Measurements from ENCODE around the gene LTBP1. TPM values are rescaled to one million over a fixed set of nuclear protein-coding genes. Genes with fewer than 3 reads are reported as not detected.

LTBP1 gene
- total RNA-seq, 2 experiments from 2014 or later, result 0.06 TPM; not detected in 1

DNA sequence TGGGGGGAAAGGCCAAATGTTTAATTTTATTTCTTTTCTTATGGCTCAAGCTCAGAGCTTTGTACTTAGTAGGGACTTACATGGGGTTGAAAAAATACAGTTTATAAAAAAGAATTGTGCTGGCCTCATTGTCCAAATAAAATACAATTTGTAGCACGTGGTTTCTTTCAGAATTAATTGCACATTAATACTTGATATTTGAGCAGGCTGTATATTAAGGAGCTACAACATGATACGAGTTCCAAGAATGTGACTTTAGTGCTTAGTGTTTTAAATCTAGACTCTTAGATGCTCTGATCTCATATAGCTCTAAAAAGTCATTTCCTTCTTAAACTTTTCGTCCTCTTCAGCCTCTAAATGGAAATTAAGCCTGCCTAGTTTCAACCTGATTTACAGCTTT, 483.3 kb downstream of the LTBP1 start:
- no peak for ATAC-seq (ENCODE audit: poor library complexity)
- no peak overlapping the region for H3K4me3 ChIP-seq (ENCODE audit: low read length)
- no peak for DNase-seq
- no peaks in the 10 kb centered on the region for H3K36me3 ChIP-seq (ENCODE audit: insufficient read depth, low read length)
- CTCF ChIA-PET, result no interaction called here
- Mint-ChIP-seq H3K4me1 (ENCODE audit: low read depth) (no peaks in the 10 kb centered on the region), H3K4me3 (no peak overlapping the region), H3K36me3 (ENCODE audit: low read depth) (no peaks in the 10 kb centered on the region), H3K9me3 (no peaks in the 10 kb centered on the region), H3K27me3 (peaks cover 5% of the 10 kb centered on the region), H3K27ac (no peak overlapping the region)
- TF ChIP-seq, protein P1, sequence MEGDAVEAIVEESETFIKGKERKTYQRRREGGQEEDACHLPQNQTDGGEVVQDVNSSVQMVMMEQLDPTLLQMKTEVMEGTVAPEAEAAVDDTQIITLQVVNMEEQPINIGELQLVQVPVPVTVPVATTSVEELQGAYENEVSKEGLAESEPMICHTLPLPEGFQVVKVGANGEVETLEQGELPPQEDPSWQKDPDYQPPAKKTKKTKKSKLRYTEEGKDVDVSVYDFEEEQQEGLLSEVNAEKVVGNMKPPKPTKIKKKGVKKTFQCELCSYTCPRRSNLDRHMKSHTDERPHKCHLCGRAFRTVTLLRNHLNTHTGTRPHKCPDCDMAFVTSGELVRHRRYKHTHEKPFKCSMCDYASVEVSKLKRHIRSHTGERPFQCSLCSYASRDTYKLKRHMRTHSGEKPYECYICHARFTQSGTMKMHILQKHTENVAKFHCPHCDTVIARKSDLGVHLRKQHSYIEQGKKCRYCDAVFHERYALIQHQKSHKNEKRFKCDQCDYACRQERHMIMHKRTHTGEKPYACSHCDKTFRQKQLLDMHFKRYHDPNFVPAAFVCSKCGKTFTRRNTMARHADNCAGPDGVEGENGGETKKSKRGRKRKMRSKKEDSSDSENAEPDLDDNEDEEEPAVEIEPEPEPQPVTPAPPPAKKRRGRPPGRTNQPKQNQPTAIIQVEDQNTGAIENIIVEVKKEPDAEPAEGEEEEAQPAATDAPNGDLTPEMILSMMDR (IDR thresholded peaks at IDR 0.05), result no peak
- H3K4me1 ChIP-seq (ENCODE audit: insufficient read depth, low read length), result no peaks in the 10 kb centered on the region
- H3K27me3 ChIP-seq (ENCODE audit: control insufficient read depth in 1 of 2, insufficient read depth in 2 of 2, low read length in 2 of 2), result no peaks in the 10 kb centered on the region
- POLR2A ChIA-PET, result no interaction called here
- intact Hi-C loops (cut with DNase I, micrococcal nuclease), result no loop called here
- no peak overlapping the region for H3K27ac ChIP-seq (ENCODE audit: low read depth in 1 of 2, low read length in 2 of 2)
- no peaks in the 10 kb centered on the region for H3K9me3 ChIP-seq (ENCODE audit: control insufficient read depth in 1 of 2, insufficient read depth in 1 of 2, low read length in 2 of 2)

DNA sequence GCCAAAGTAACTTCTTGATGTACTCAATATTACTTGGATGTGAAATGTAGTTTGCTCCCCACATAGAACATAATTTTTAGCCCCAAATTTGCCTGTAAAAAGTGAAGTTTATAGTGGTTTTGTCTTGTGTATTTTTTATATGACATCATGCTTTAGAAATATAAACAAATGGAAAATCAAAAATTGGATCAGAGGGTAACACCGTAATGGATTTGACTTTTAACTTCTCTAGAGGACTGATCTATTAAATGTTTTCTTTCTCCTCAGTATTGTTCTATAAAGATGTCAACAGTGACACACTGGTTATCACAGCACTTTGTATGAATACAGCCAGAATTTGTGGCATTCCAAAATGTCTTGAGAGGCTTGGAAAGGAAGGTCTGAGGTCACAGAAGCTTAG, 484.1 kb downstream of the LTBP1 start:
- no peaks in the 10 kb centered on the region for H3K4me1 ChIP-seq (ENCODE audit: insufficient read depth, low read length)
- DNase-seq (no peak), ATAC-seq (ENCODE audit: poor library complexity) (no peak)
- peaks cover 5% of the 10 kb centered on the region for H3K27me3 Mint-ChIP-seq
- H3K27ac ChIP-seq (ENCODE audit: low read depth in 1 of 2, low read length in 2 of 2), result no peak overlapping the region
- H3K4me3 Mint-ChIP-seq, result no peak overlapping the region
- ChIA-PET POLR2A (no interaction called here), CTCF (no interaction called here)
- no peaks in the 10 kb centered on the region for H3K27me3 ChIP-seq (ENCODE audit: control insufficient read depth in 1 of 2, insufficient read depth in 2 of 2, low read length in 2 of 2)
- H3K4me3 ChIP-seq (ENCODE audit: low read length), result no peak overlapping the region
- no peaks in the 10 kb centered on the region for H3K9me3 ChIP-seq (ENCODE audit: control insufficient read depth in 1 of 2, insufficient read depth in 1 of 2, low read length in 2 of 2)
- H3K36me3 ChIP-seq (ENCODE audit: insufficient read depth, low read length), result no peaks in the 10 kb centered on the region
- no peaks in the 10 kb centered on the region for H3K9me3 Mint-ChIP-seq
- no peak overlapping the region for H3K27ac Mint-ChIP-seq
- H3K4me1 Mint-ChIP-seq (ENCODE audit: low read depth), result no peaks in the 10 kb centered on the region
- no peaks in the 10 kb centered on the region for H3K36me3 Mint-ChIP-seq (ENCODE audit: low read depth)
- TF ChIP-seq, protein P1 (IDR thresholded peaks at IDR 0.05), result no peak
- intact Hi-C loops (cut with DNase I, micrococcal nuclease), result no loop called here

DNA sequence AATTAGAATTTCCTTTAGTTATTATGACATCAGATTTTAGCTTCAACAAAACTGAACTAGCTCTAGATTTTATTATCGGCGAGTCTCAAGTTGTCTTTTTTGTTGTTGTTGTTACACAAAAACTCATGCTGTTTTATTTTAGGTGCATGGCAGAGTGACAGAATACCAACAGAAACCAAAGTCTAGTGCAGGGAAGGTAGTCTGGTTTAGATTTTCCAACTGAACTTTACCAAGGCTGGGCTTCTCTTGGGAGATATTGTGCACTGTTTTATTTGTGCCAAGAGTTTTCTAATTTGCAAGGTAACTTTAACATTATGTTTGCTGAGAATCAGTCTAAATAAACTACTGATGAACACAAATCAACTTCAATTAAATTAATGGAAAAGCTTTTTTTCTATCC, 486.1 kb downstream of the LTBP1 start:
- H3K4me3 ChIP-seq (ENCODE audit: low read length), result no peak overlapping the region
- no peak overlapping the region for H3K27ac Mint-ChIP-seq
- peaks cover 9% of the 10 kb centered on the region for H3K27me3 Mint-ChIP-seq
- no peaks in the 10 kb centered on the region for H3K9me3 ChIP-seq (ENCODE audit: control insufficient read depth in 1 of 2, insufficient read depth in 1 of 2, low read length in 2 of 2)
- no peak overlapping the region for H3K4me3 Mint-ChIP-seq
- POLR2A ChIA-PET, result no interaction called here
- no peak for ATAC-seq (ENCODE audit: poor library complexity)
- H3K36me3 Mint-ChIP-seq (ENCODE audit: low read depth), result no peaks in the 10 kb centered on the region
- H3K36me3 ChIP-seq (ENCODE audit: insufficient read depth, low read length), result no peaks in the 10 kb centered on the region
- no peaks in the 10 kb centered on the region for H3K4me1 ChIP-seq (ENCODE audit: insufficient read depth, low read length)
- intact Hi-C loops (cut with DNase I, micrococcal nuclease), result no loop called here
- no peaks in the 10 kb centered on the region for H3K4me1 Mint-ChIP-seq (ENCODE audit: low read depth)
- no peak overlapping the region for H3K27ac ChIP-seq (ENCODE audit: low read depth in 1 of 2, low read length in 2 of 2)
- TF ChIP-seq, protein P1 (IDR thresholded peaks at IDR 0.05), result no peak
- no peaks in the 10 kb centered on the region for H3K9me3 Mint-ChIP-seq
- no peak for DNase-seq
- CTCF ChIA-PET, result interaction anchor here (0.7 kb wide), 1 partner anchor 8 kb away, joined by 3 read pairs; no protein-coding TSS in a partner anchor
- peaks cover 4 to 5% of the 10 kb centered on the region in 2 experiments for H3K27me3 ChIP-seq (ENCODE audit: control insufficient read depth in 1 of 2, insufficient read depth in 2 of 2, low read length in 2 of 2)
